Trophoblast cell (in vitro differentiated cells and primary cell): ENCODE measurements around the gene XYLT2.
"Not testable (repeated sequence)": the region's sequence is repeated elsewhere in the genome, so short reads cannot be mapped to it uniquely, and the experiment has no call there.

Experiments
- DNase-seq, 2 donors: peaks; one replicate each; pipeline ENCODE4 v3.0.0-alpha.2; 2016
- H2AFZ ChIP-seq: 2 replicates; pipeline ENCODE4 v1.6.1; 2013; ENCODE audit warnings: low read length, moderate library complexity, mild to moderate bottlenecking; ENCODE audit not compliant: insufficient read depth, poor library complexity
- H2AK5ac ChIP-seq: 2 replicates; pipeline ENCODE4 v1.6.1; 2013; ENCODE audit warnings: mild to moderate bottlenecking, low read length
- H2BK120ac ChIP-seq: 2 replicates; pipeline ENCODE4 v1.6.1; 2013; ENCODE audit warnings: low read length, mild to moderate bottlenecking, moderate library complexity; ENCODE audit not compliant: insufficient read depth, poor library complexity
- H2BK12ac ChIP-seq: 2 replicates; pipeline ENCODE4 v1.6.1; 2013; ENCODE audit warnings: mild to moderate bottlenecking, low read length, moderate library complexity
- H2BK5ac ChIP-seq: 2 replicates; pipeline ENCODE4 v1.6.1; 2013; ENCODE audit warnings: low read length, low read depth, moderate library complexity, mild to moderate bottlenecking; ENCODE audit not compliant: poor library complexity
- H3K14ac ChIP-seq: 2 replicates; pipeline ENCODE4 v1.6.1; 2013; ENCODE audit warnings: mild to moderate bottlenecking, low read length
- H3K18ac ChIP-seq: 2 replicates; pipeline ENCODE4 v1.6.1; 2013; ENCODE audit warnings: mild to moderate bottlenecking, low read length
- H3K23ac ChIP-seq: 2 replicates; pipeline ENCODE4 v1.6.1; 2013; ENCODE audit warnings: low read length
- H3K27ac ChIP-seq: 2 replicates; pipeline ENCODE4 v1.5.1; 2013; ENCODE audit warnings: low read depth, mild to moderate bottlenecking, inconsistent platforms, low read length, moderate library complexity
- H3K27me3 ChIP-seq: 2 replicates; pipeline ENCODE4 v1.6.1; 2013; ENCODE audit warnings: inconsistent platforms, mild to moderate bottlenecking, low read length, moderate library complexity; ENCODE audit not compliant: insufficient read depth
- H3K36me3 ChIP-seq, 2 experiments: 1 replicate in 1 of 2; 2 replicates in 1 of 2; pipeline ENCODE4 v1.6.1; 2013; ENCODE audit warnings: low read length in 2 of 2, mild to moderate bottlenecking in 2 of 2, moderate library complexity in 1 of 2; ENCODE audit not compliant: insufficient read depth in 2 of 2, control insufficient read depth in 1 of 2
- H3K4ac ChIP-seq: 2 replicates; pipeline ENCODE4 v1.6.1; 2013; ENCODE audit warnings: low read depth, mild to moderate bottlenecking, low read length, moderate library complexity
- H3K4me1 ChIP-seq, 2 experiments: 1 replicate in 1 of 2; 2 replicates in 1 of 2; pipeline ENCODE4 v1.6.1; 2013; ENCODE audit warnings: low read length in 2 of 2, mild to moderate bottlenecking in 2 of 2, moderate library complexity in 1 of 2; ENCODE audit not compliant: insufficient read depth in 2 of 2, control insufficient read depth in 1 of 2
- H3K4me2 ChIP-seq: 2 replicates; pipeline ENCODE4 v1.6.1; 2013; ENCODE audit warnings: inconsistent platforms, mild to moderate bottlenecking, low read length, moderate library complexity
- H3K4me3 ChIP-seq: 2 replicates; pipeline ENCODE4 v1.5.1; 2013; ENCODE audit warnings: mild to moderate bottlenecking, low read depth, low read length, inconsistent platforms
- H3K79me1 ChIP-seq: one replicate; pipeline ENCODE4 v1.6.1; 2013; ENCODE audit warnings: low read length
- H3K79me2 ChIP-seq: 2 replicates; pipeline ENCODE4 v1.6.1; 2013; ENCODE audit warnings: low read length, mild to moderate bottlenecking; ENCODE audit not compliant: control insufficient read depth, insufficient read depth, poor library complexity
- H3K9ac ChIP-seq: 2 replicates; pipeline ENCODE4 v1.6.1; 2013; ENCODE audit warnings: mild to moderate bottlenecking, low read length
- H3K9me3 ChIP-seq: 2 replicates; pipeline ENCODE4 v1.6.1; 2013; ENCODE audit warnings: low read depth, mild to moderate bottlenecking, control low read depth, inconsistent platforms, low read length; ENCODE audit not compliant: insufficient read depth
- H4K12ac ChIP-seq: 2 replicates; pipeline ENCODE4 v1.6.1; 2013; ENCODE audit warnings: low read depth, mild to moderate bottlenecking, low read length, moderate library complexity
- H4K8ac ChIP-seq: 2 replicates; pipeline ENCODE4 v1.6.1; 2013; ENCODE audit warnings: low read depth, mild to moderate bottlenecking, low read length, moderate library complexity
- H4K91ac ChIP-seq: one replicate; pipeline ENCODE4 v1.6.1; 2013; ENCODE audit warnings: low read depth, mild to moderate bottlenecking, low read length, moderate library complexity
- WGBS: extraction: QIAGEN DNeasy Blood & Tissue Kit; methylation state at CpG from one replicate; pipeline ENCODE4 v1.1.7; 2013; ENCODE audit warnings: missing lambda C conversion rate; ENCODE audit not compliant: insufficient read length, insufficient coverage; ENCODE audit errors: extremely low coverage; 5-methylcytosine and 5-hydroxymethylcytosine counted together

Gene XYLT2

DNA sequence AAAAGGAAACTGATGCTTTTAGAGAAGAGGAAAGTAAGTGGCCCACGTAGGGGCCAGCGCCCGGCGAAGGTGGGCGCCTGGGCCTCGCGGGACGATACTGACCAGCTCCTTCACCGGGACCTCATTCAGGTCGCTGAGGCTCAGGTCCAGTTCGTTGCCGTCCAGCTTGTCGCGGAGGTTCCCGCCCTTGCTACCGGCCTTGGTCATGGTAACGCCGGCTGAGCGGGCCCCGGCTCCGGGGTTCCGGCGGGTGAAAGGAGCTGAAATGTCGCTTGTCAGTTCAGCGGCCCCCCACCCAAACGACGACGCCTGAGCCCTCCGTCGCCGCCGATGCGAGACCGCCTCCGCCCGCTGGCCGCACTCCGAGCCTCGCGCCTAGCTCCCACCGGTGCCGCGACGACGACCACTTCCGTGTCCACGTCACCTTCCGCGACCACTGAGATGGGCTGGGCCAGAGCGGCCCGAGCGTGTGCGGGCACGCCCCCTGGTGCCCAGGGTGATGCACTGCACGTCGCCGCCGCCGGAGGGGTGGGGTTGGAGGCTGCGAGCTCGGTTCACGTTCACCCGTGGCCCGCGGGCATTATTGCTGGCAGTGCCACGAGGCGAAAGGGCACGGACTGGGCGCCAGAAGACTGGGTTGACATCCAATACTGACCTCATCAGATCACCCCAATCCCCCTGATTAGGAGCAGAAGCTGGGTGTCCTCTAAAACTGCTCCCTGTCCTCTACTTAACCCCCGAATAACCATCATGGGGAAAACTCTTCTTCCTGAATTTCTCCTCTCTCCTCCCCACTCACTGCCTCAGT lies 51.4 kb downstream of the XYLT2 start, which contains the start of gene LRRC59:
TSS of gene LRRC59 (minus strand) at position 413 of the 808 bp plus-strand sequence. CDS start at position 207, 206 bp downstream.
- Histone ChIP-seq H3K79me2 (peaks cover 15% of the 10 kb centered on the region), H2BK12ac (peak within 1 kb of the TSS; percentile 51), H2BK5ac (peak within 1 kb of the TSS; percentile 51), H3K4me2 (peak within 1 kb of the TSS; percentile 96), H4K12ac (peak within 1 kb of the TSS; percentile 73), H3K4ac (peak within 1 kb of the TSS; percentile 90), H3K27me3 (no peaks in the 10 kb centered on the region), H3K9ac (peak within 1 kb of the TSS; percentile 75), H3K4me1 (peaks cover 2 to 16% of the 10 kb centered on the region in 2 experiments), H2AFZ (peak within 1 kb of the TSS; percentile 27), H3K27ac (no peak within 1 kb of the TSS), H3K36me3 (peaks cover 19 to 30% of the 10 kb centered on the region in 2 experiments), H3K79me1 (peaks cover 9% of the 10 kb centered on the region), H2AK5ac (peak within 1 kb of the TSS; percentile 85), H3K18ac (peak within 1 kb of the TSS; percentile 74), H3K4me3 (peak within 1 kb of the TSS; percentile 81), H4K8ac (peak within 1 kb of the TSS; percentile 83), H2BK120ac (peak within 1 kb of the TSS; percentile 65), H4K91ac (peak within 1 kb of the TSS; percentile 93), H3K23ac (no peak within 1 kb of the TSS), H3K9me3 (peaks cover 3% of the 10 kb centered on the region), H3K14ac (peak within 1 kb of the TSS; percentile 75)
- DNase-seq = peak; percentile 73 to 91
- no CpG with 5 or more reads among the region's 70 CpGs for WGBS

DNA sequence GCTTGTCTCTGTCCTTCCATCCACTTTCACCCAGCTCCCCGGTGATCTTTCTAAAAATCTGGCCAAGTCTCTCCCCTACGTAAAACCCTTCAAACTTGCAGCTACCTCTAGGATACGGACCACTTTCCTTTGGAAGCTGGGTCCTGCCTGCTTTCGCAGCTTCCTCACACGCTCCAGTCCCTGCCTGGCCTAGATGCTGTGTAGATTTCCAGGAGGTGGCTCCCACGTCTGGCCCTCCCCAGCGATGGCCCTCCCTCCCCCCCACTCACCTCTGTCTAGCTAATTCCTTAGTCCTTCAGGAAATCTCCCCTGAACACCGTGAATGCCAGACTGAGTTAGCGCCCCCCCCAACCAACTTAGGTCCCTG lies 52.0 kb downstream of the XYLT2 start:
- Histone ChIP-seq H2BK120ac (no peak overlapping the region), H3K9ac (peak overlapping the region; percentile 29), H2AFZ (peak overlapping the region; percentile 27), H2AK5ac (no peak overlapping the region), H2BK12ac (peak overlapping the region; percentile 51), H3K79me1 (peaks cover 9% of the 10 kb centered on the region), H2BK5ac (no peak overlapping the region), H4K12ac (peak overlapping the region; percentile 20), H3K9me3 (peaks cover 3% of the 10 kb centered on the region), H3K79me2 (peaks cover 15% of the 10 kb centered on the region), H3K23ac (no peak overlapping the region), H4K8ac (peak overlapping the region; percentile 11), H4K91ac (no peak overlapping the region), H3K14ac (no peak overlapping the region), H3K27me3 (no peaks in the 10 kb centered on the region), H3K36me3 (peaks cover 13 to 24% of the 10 kb centered on the region in 2 experiments), H3K27ac (no peak overlapping the region), H3K4me1 (peaks cover 2 to 16% of the 10 kb centered on the region in 2 experiments), H3K4ac (no peak overlapping the region), H3K4me3 (no peak overlapping the region), H3K18ac (peak overlapping the region; percentile 1), H3K4me2 (peak overlapping the region; percentile 82)
- no CpG with 5 or more reads among the region's 9 CpGs for WGBS
- no peak for DNase-seq

DNA sequence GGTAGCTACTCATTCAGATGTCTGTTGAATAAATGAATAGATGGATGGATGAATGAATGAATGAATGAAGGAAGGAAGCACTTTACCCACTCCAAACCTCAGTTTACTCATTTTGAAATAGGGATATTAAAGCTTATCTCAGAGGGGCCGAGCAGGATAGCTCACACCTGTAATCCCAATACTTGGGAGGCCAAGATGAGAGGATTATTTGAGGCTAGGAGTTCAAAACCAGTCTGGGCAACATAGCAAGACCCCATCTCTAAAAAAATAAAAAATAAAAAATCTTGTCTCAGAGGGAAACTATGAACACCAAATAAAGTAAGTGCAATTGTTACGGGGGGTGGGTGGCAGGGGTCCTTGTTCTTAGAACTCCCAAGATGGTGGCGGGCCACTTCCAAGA lies 52.7 kb downstream of the XYLT2 start:
- no CpG with 5 or more reads among the region's 3 CpGs for WGBS
- H3K27ac ChIP-seq, H2BK5ac ChIP-seq, H2BK120ac ChIP-seq, H3K9me3 ChIP-seq, H3K14ac ChIP-seq, H2BK12ac ChIP-seq, H3K23ac ChIP-seq, H3K18ac ChIP-seq, H3K27me3 ChIP-seq, H4K8ac ChIP-seq, H3K4me2 ChIP-seq, DNase-seq, H3K9ac ChIP-seq, H3K4ac ChIP-seq, H3K79me1 ChIP-seq, H2AK5ac ChIP-seq, H4K91ac ChIP-seq, H2AFZ ChIP-seq, H4K12ac ChIP-seq, H3K4me3 ChIP-seq: not testable (repeated sequence)
- peaks cover 15% of the 10 kb centered on the region for H3K79me2 ChIP-seq
- H3K4me1 ChIP-seq = peaks cover 2 to 16% of the 10 kb centered on the region in 2 experiments
- peaks cover 7 to 17% of the 10 kb centered on the region in 2 experiments for H3K36me3 ChIP-seq

DNA sequence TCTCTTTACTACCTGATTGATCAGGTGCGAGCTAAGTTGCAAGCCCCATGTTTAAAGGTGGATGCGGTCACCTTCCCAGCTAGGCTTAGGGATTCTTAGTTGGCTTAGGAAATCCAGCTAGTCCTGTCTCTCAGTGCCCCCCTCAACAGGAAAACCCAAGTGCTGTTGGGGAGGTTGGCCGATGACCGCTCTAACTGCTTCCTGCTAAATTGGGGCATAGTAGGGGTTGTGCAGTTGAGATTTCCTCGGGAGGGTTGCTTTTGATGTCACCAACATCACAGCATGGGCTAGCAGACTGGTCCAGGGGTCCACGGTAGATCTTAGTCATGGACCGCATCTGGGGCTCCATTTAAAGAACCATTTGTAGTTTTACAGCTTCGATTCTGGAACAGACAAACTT lies 53.7 kb downstream of the XYLT2 start:
- not testable (repeated sequence) for H2BK5ac ChIP-seq, H3K36me3 ChIP-seq, H3K18ac ChIP-seq, H4K12ac ChIP-seq, DNase-seq, H4K8ac ChIP-seq, H3K27me3 ChIP-seq, H2BK12ac ChIP-seq, H3K9ac ChIP-seq, H4K91ac ChIP-seq, H3K4me2 ChIP-seq, H2BK120ac ChIP-seq, H3K79me1 ChIP-seq, H3K27ac ChIP-seq, H3K9me3 ChIP-seq, H3K14ac ChIP-seq, H3K4ac ChIP-seq, H2AK5ac ChIP-seq, H2AFZ ChIP-seq, H3K23ac ChIP-seq, H3K4me3 ChIP-seq
- H3K79me2 ChIP-seq = peaks cover 15% of the 10 kb centered on the region
- no CpG with 5 or more reads among the region's 8 CpGs for WGBS
- peaks cover 2 to 16% of the 10 kb centered on the region in 2 experiments for H3K4me1 ChIP-seq
